Right lobe of liver (tissue), 6 donors: Measurements from ENCODE around the gene NKAPL. TPM values are rescaled to one million over a fixed set of nuclear protein-coding genes. Genes with fewer than 3 reads are reported as not detected.
"Not testable (repeated sequence)": the region's sequence is repeated elsewhere in the genome, so short reads cannot be mapped to it uniquely, and the experiment has no call there.

Source experiments
- ATAC-seq, 4 donors: fragments of 200-7000 bp; cut with Tn5 transposase; one replicate each; pipeline ENCODE4 v1.9.1; 2020; ENCODE audit warnings: mild to moderate bottlenecking in 4 of 4, moderate library complexity in 4 of 4
- DNase-seq, 3 donors: peaks; one replicate each; pipeline ENCODE4 v3.0.0-alpha.2; 2020
- H3K27ac ChIP-seq, 3 donors: fragments of 200-600 bp; one replicate each; pipeline ENCODE4 v1.8.0; 2022
- H3K27me3 ChIP-seq, 2 donors: fragments of 200-600 bp; one replicate each; pipeline ENCODE4 v1.8.0; 2022
- H3K36me3 ChIP-seq, 4 donors: fragments of 200-600 bp; sonication (generic) in 1 of 4; one replicate each; pipeline versions ENCODE4 v1.5.1 to v1.8.0; 2017 to 2022; ENCODE audit warnings: control low read depth in 1 of 4
- H3K4me1 ChIP-seq, 4 donors: fragments of 200-600 bp; sonication (generic) in 1 of 4; one replicate each; pipeline versions ENCODE4 v1.5.1 to v1.8.0; 2017 to 2022; ENCODE audit warnings: control low read depth in 1 of 4
- H3K4me3 ChIP-seq, 3 donors: fragments of 200-600 bp; one replicate each; pipeline ENCODE4 v1.8.0; 2022
- H3K9me3 ChIP-seq, 4 donors: fragments of 200-600 bp; sonication (generic) in 1 of 4; one replicate each; pipeline versions ENCODE4 v1.5.1 to v1.8.0; 2017 to 2022; ENCODE audit warnings: control low read depth in 1 of 4
- CTCF ChIP-seq, 4 donors: fragments of 200-600 bp in 3 of 4; fragments of 450-650 bp in 1 of 4; IDR thresholded peaks; one replicate each; pipeline versions ENCODE4 v1.5.1 to v1.8.0; 2016 to 2022; ENCODE audit warnings: antibody characterized with exemption in 4 of 4, mild to moderate bottlenecking in 2 of 4
- POLR2A ChIP-seq: fragments of 450-650 bp; IDR thresholded peaks from one replicate; pipeline ENCODE4 v1.6.1; 2017; ENCODE audit warnings: antibody characterized with exemption, mild to moderate bottlenecking
- WGBS: methylation state at CpG from one replicate; pipeline ENCODE4 v1.1.6; 2018; ENCODE audit warnings: low coverage, low lambda C conversion rate; ENCODE audit not compliant: insufficient coverage; ENCODE audit errors: missing lambda C conversion rate; 5-methylcytosine and 5-hydroxymethylcytosine counted together
- intact Hi-C, 2 donors: fragments of 100-400 bp; cut with DNase I; formaldehyde crosslinking; loops; one replicate each; pipeline versions ENCODE4 v1.11.2 to v1.14.1; 2022
- total RNA-seq, 6 experiments: library from RNA; depleted of rRNA in 2 of 6; stranded (reverse); fragments of >200 nt in 2 of 6; fragmentation: NEBNext Ultra II Directional in 3 of 6; extraction: Animal tissue kit (Norgen Biotek cat#: 25700) in 3 of 6; gene quantifications; one replicate each; pipeline versions ENCODE4 v1.1.0 to v1.2.4, GENCODE V29; 2016 to 2023
- donor health status: DM: no; HTN: yes; CAD: no.
- donor health status: DM: no; HTN: no; CAD: no.
- donor health status: DM: no; HTN: no; CAD: no.
- donor health status: DM: no; HTN: yes; CAD: no.
- donor health status: DM: no; HTN: yes; CAD: no.

NKAPL gene
- total RNA-seq, 6 experiments from 2014 or later, result 0.15 to 1.0 (median 0.36) TPM

DNA sequence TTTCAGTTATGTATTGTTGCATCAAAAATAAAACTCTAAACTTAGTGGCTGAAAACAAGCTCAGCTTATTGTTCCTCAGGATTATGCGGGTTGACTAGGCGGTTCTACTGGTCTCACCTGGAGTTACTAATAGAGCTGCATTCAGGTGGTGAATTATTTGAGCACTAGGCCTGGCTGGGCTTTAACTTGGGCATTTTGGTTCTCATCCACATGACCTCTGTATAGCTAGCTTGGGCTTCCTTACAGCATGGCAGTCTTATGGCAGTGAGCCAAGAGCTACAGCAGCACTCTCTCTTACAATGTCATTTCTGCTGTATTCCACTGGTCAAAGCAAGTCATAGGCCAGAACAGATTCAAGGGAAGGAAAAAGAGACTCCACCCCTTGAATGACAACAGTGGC is 23.8 kb downstream of the NKAPL start:
- DNase-seq (no peak), ATAC-seq (no peak)
- Histone ChIP-seq H3K4me1 (peaks cover 0 to 17% (median 0%) of the 10 kb centered on the region in 4 donors), H3K27ac (no peak overlapping the region), H3K4me3 (no peak overlapping the region), H3K9me3 (no peaks in the 10 kb centered on the region), H3K27me3 (no peaks in the 10 kb centered on the region), H3K36me3 (no peaks in the 10 kb centered on the region)
- WGBS, result 92% methylated on average over 2 of the region's 2 CpGs
- intact Hi-C loops, result no loop called here
- TF ChIP-seq CTCF (IDR thresholded peaks at IDR 0.05) (no peak), POLR2A (no peak)

DNA sequence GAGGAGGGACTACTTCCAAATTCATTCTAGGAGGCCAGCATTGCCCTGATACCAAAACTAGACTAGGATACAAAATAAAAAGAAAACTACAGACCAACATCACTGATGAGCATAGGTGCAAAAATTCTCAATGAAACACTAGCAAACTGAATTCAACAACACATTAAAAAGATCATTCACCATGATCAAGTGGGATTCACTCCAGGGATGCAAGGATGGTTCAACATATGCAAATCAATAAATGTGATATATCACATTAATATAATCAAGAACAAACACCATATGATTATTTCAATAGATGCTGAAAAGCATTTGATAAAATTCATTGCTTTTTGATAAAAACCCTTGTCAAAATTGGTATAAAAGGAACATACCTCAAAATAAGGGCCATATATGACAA is 32.5 kb downstream of the NKAPL start:
- Histone ChIP-seq H3K9me3 (no peaks in the 10 kb centered on the region), H3K27me3 (no peaks in the 10 kb centered on the region), H3K4me1 (peaks cover 0 to 2% (median 0%) of the 10 kb centered on the region in 4 donors), H3K36me3 (no peaks in the 10 kb centered on the region), H3K27ac (no peak overlapping the region), H3K4me3 (no peak overlapping the region)
- ATAC-seq (no peak), DNase-seq (no peak)
- TF ChIP-seq POLR2A (no peak), CTCF (IDR thresholded peaks at IDR 0.05) (no peak)
- intact Hi-C loops, result no loop called here

- ATAC-seq (no peak), DNase-seq (no peak)
- intact Hi-C loops, result no loop called here
- H3K27me3 ChIP-seq, result no peaks in the 10 kb centered on the region
- H3K4me1 ChIP-seq, result no peaks in the 10 kb centered on the region
- WGBS, result 94% methylated on average over 5 of the region's 5 CpGs
- TF ChIP-seq POLR2A (no peak), CTCF (IDR thresholded peaks at IDR 0.05) (no peak)
- no peaks in the 10 kb centered on the region for H3K9me3 ChIP-seq
- no peak overlapping the region for H3K27ac ChIP-seq
- H3K4me3 ChIP-seq, result no peak overlapping the region
- peaks cover 0 to 2% (median 0%) of the 10 kb centered on the region in 4 donors for H3K36me3 ChIP-seq
Measured at GRCh38 chr6:28295326-28295725, 36.2 kb downstream of the NKAPL start.

GRCh38 chr6:28296520-28297060 is 37.5 kb downstream of the NKAPL start:
- no peak overlapping the region for H3K27ac ChIP-seq
- H3K4me1 ChIP-seq, result no peaks in the 10 kb centered on the region
- peaks cover 0 to 2% (median 0%) of the 10 kb centered on the region in 4 donors for H3K36me3 ChIP-seq
- ATAC-seq (no peak), DNase-seq (no peak)
- H3K9me3 ChIP-seq, result no peaks in the 10 kb centered on the region
- WGBS, result 75% methylated on average over 6 of the region's 7 CpGs
- H3K27me3 ChIP-seq, result no peaks in the 10 kb centered on the region
- no peak overlapping the region for H3K4me3 ChIP-seq
- intact Hi-C loops, result no loop called here
- no peak for TF ChIP-seq CTCF (IDR thresholded peaks at IDR 0.05)
- no peak for TF ChIP-seq POLR2A

DNA sequence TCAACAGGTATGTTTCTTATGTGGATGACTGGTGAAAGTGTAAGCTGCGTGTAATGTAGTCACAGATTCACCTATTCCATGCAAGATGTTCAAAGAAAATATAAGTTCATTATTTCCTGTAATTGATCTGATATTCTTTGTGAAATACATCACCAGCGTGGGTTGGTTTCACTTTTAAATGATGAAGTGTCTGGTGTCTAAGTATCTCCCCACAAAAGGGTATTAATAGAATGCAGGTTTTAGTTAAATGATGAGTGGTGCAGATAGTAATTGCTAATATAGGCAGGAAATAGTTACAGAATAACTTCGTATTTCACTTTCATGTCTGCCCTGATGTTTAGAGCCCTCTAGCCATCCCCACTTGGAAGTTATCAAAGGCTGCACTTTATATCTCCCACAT is 44.5 kb downstream of the NKAPL start:
- Histone ChIP-seq H3K4me3 (no peak overlapping the region), H3K9me3 (no peaks in the 10 kb centered on the region), H3K36me3 (no peaks in the 10 kb centered on the region), H3K27me3 (no peaks in the 10 kb centered on the region), H3K27ac (no peak overlapping the region), H3K4me1 (no peaks in the 10 kb centered on the region)
- no peak for DNase-seq
- no peak for ATAC-seq
- 65% methylated on average over 3 of the region's 3 CpGs for WGBS
- TF ChIP-seq CTCF (IDR thresholded peaks at IDR 0.05), result no peak
- TF ChIP-seq POLR2A, result no peak
- intact Hi-C loops, result no loop called here

DNA sequence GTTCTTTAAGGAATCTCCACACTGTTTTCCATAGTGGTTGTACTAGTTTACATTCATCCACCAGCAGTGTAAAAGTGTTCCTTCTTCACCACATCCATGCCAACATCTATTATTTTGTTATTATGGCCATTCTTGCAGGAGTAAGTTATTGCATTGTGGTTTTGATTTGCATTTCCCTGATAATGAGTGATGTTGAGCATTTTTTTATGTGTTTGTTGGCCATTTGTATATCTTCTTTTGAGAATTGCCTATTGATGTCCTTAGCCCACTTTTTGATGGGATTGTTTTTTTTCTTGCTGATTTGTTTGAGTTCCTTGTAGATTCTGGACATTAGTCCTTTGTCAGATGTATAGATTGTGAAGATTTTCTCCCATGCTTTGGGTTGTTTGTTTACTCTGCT is 47.3 kb downstream of the NKAPL start:
- H3K27ac ChIP-seq, DNase-seq, H3K27me3 ChIP-seq, H3K36me3 ChIP-seq, H3K9me3 ChIP-seq, H3K4me1 ChIP-seq, H3K4me3 ChIP-seq, intact Hi-C loops, ATAC-seq: not testable (repeated sequence)
